ENCODE data around the gene ERVK3-1. TPM values are rescaled to one million over a fixed set of nuclear protein-coding genes. Genes with fewer than 3 reads are reported as not detected.

Gene ERVK3-1
- polyA plus RNA-seq, 1 experiment = 34.3 TPM

GRCh38 chr19:58265100-58265499, 40.1 kb upstream of the ERVK3-1 start:
- ChIA-PET POLR2A (no interaction called here), CTCF (no interaction called here)
- H3K27me3 ChIP-seq (ENCODE audit: control insufficient read depth, insufficient read depth, low read length) = no peaks in the 10 kb centered on the region
- DNase-seq (ENCODE audit: low read depth) = no peak
- H3K4me3 ChIP-seq (ENCODE audit: low read depth, low read length) = no peak overlapping the region
- no peak for TF ChIP-seq CTCF (IDR thresholded peaks at IDR 0.05; ENCODE audit: insufficient read depth, low read depth, low read length)
- peaks cover 8% of the 10 kb centered on the region for H3K36me3 ChIP-seq (ENCODE audit: control insufficient read depth, insufficient read depth, low read length)

- H3K4me3 ChIP-seq (ENCODE audit: low read depth, low read length) = no peak overlapping the region
- POLR2A ChIA-PET = no interaction called here
- no peaks in the 10 kb centered on the region for H3K27me3 ChIP-seq (ENCODE audit: control insufficient read depth, insufficient read depth, low read length)
- CTCF ChIA-PET = interaction anchor here (0.6 kb wide), 1 partner anchor 288 kb away, joined by 3 read pairs; no protein-coding TSS in a partner anchor
- DNase-seq (ENCODE audit: low read depth) = no peak
- peaks cover 2% of the 10 kb centered on the region for H3K36me3 ChIP-seq (ENCODE audit: control insufficient read depth, insufficient read depth, low read length)
- TF ChIP-seq CTCF (IDR thresholded peaks at IDR 0.05; ENCODE audit: insufficient read depth, low read depth, low read length) = no peak
Observed at GRCh38 chr19:58268344-58268743, 36.8 kb upstream of the ERVK3-1 start.

GRCh38 chr19:58274771-58275201, 30.4 kb upstream of the ERVK3-1 start:
- H3K36me3 ChIP-seq (ENCODE audit: control insufficient read depth, insufficient read depth, low read length) = no peaks in the 10 kb centered on the region
- POLR2A ChIA-PET = no interaction called here
- DNase-seq (ENCODE audit: low read depth) = no peak
- TF ChIP-seq CTCF (IDR thresholded peaks at IDR 0.05; ENCODE audit: insufficient read depth, low read depth, low read length) = no peak
- no peak overlapping the region for H3K4me3 ChIP-seq (ENCODE audit: low read depth, low read length)
- no peaks in the 10 kb centered on the region for H3K27me3 ChIP-seq (ENCODE audit: control insufficient read depth, insufficient read depth, low read length)
- CTCF ChIA-PET = no interaction called here

- POLR2A ChIA-PET = no interaction called here
- no peak for TF ChIP-seq CTCF (IDR thresholded peaks at IDR 0.05; ENCODE audit: insufficient read depth, low read depth, low read length)
- no peak for DNase-seq (ENCODE audit: low read depth)
- no peaks in the 10 kb centered on the region for H3K27me3 ChIP-seq (ENCODE audit: control insufficient read depth, insufficient read depth, low read length)
- no peak overlapping the region for H3K4me3 ChIP-seq (ENCODE audit: low read depth, low read length)
- CTCF ChIA-PET = interaction anchor here (0.6 kb wide), 2 partner anchors 13 to 51 kb away, joined by 4 to 5 read pairs; no protein-coding TSS in a partner anchor
- H3K36me3 ChIP-seq (ENCODE audit: control insufficient read depth, insufficient read depth, low read length) = no peaks in the 10 kb centered on the region
Observed at GRCh38 chr19:58275564-58275963, 29.6 kb upstream of the ERVK3-1 start.

- H3K27me3 ChIP-seq (ENCODE audit: control insufficient read depth, insufficient read depth, low read length) = no peaks in the 10 kb centered on the region
- ChIA-PET POLR2A (no interaction called here), CTCF (no interaction called here)
- no peaks in the 10 kb centered on the region for H3K36me3 ChIP-seq (ENCODE audit: control insufficient read depth, insufficient read depth, low read length)
- DNase-seq (ENCODE audit: low read depth) = no peak
- TF ChIP-seq CTCF (IDR thresholded peaks at IDR 0.05; ENCODE audit: insufficient read depth, low read depth, low read length) = no peak
- H3K4me3 ChIP-seq (ENCODE audit: low read depth, low read length) = no peak overlapping the region
Observed at GRCh38 chr19:58277197-58277596, 28.0 kb upstream of the ERVK3-1 start.
